Measurements from ENCODE around the gene TNXB. TPM values are rescaled to one million over a fixed set of nuclear protein-coding genes. Genes with fewer than 3 reads are reported as not detected.

TNXB gene
- total and polyA plus RNA-seq, 3 experiments from 2014 or later: 2.5 to 4.9 TPM; not detected in 1

DNA sequence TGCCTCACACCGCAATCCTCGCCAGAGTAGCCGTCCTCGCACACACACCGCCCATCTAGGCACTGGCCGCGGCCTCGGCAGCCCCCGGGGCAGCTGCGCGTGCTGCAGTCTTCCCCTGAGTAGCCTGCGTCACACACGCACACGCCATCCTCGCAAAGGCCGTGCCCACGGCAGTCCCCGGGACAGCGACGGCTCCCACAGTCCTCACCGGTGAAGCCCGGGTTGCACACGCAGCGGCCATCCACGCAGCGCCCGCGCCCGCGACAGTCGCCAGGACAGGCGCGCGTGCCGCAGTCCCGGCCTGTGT, 13.1 kb downstream of the TNXB start:
- peak overlapping the region in 4 of 7 donors; percentile 24 to 44 (median 34) for H3K4me3 Mint-ChIP-seq
- no peaks in the 10 kb centered on the region for H3K9me3 ChIP-seq (ENCODE audit: low read length)
- H3K27me3 Mint-ChIP-seq: peaks cover 44 to 48% of the 10 kb centered on the region in 2 donors
- H3K36me3 ChIP-seq (ENCODE audit: insufficient read depth, low read length): no peaks in the 10 kb centered on the region
- H3K4me3 ChIP-seq (ENCODE audit: low read length): no peak overlapping the region
- H3K9me3 Mint-ChIP-seq: no peaks in the 10 kb centered on the region
- no peak overlapping the region for H3K27ac ChIP-seq (ENCODE audit: low read depth, low read length)
- H3K27ac Mint-ChIP-seq: no peak overlapping the region
- peaks cover 26% of the 10 kb centered on the region for H3K27me3 ChIP-seq (ENCODE audit: insufficient read depth, low read length, poor library complexity, severe bottlenecking)
- no peaks in the 10 kb centered on the region for H3K4me1 ChIP-seq (ENCODE audit: insufficient read depth, low read length)
- peaks cover 0 to 4% (median 1%) of the 10 kb centered on the region in 3 donors for H3K4me1 Mint-ChIP-seq
- DNase-seq: no peak
- no peaks in the 10 kb centered on the region for H3K36me3 Mint-ChIP-seq
- CTCF ChIA-PET: no interaction called here
- POLR2A ChIA-PET: no interaction called here

DNA sequence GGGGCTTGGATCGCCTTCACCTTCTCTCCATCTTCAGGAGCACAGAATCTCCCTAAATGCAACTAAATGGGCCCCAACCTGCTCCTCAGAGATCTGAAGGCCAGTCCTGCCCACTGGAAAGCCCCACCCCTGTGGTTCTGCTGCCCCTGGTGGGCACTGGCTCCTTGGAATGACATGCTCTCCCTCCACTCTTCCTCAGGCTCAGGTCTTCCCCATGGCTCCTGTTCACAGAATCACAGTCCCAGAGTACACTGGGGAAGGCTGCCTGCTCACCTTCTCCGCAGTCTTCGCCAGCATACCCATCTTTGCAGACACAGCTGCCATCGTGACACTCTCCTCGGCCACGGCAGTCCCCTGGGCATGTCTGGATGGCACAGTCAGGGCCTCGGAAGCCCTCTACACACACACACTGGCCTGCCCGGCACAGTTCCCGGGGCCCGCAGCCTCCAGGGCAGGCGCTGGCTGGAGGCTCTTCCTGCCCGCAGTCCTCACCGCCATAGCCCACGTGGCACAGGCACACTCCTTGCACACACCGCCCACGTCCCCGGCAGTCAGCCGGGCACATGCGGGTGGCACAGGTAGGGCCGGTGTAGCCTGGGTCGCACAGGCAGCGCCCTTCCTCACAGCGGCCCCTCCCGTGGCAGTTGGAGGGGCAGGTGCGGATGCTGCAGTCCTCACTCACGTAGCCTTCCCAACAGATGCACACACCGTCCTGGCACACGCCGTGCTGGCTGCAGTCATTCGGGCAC, 13.6 kb downstream of the TNXB start:
- Histone ChIP-seq H3K27ac (ENCODE audit: low read depth, low read length) (no peak overlapping the region), H3K27me3 (ENCODE audit: insufficient read depth, low read length, poor library complexity, severe bottlenecking) (peaks cover 26% of the 10 kb centered on the region), H3K4me3 (ENCODE audit: low read length) (no peak overlapping the region), H3K36me3 (ENCODE audit: insufficient read depth, low read length) (no peaks in the 10 kb centered on the region), H3K9me3 (ENCODE audit: low read length) (no peaks in the 10 kb centered on the region), H3K4me1 (ENCODE audit: insufficient read depth, low read length) (no peaks in the 10 kb centered on the region)
- Mint-ChIP-seq H3K4me3 (peak overlapping the region in 4 of 7 donors; percentile 24 to 44 (median 34)), H3K9me3 (no peaks in the 10 kb centered on the region), H3K27me3 (peaks cover 42 to 48% of the 10 kb centered on the region in 2 donors), H3K4me1 (peaks cover 0 to 4% (median 1%) of the 10 kb centered on the region in 3 donors), H3K27ac (no peak overlapping the region), H3K36me3 (no peaks in the 10 kb centered on the region)
- no peak for DNase-seq
- ChIA-PET CTCF (interaction anchor here (1.1 kb wide), 1 partner anchor 10 kb away, joined by 4 read pairs; no protein-coding TSS in a partner anchor), POLR2A (no interaction called here)

DNA sequence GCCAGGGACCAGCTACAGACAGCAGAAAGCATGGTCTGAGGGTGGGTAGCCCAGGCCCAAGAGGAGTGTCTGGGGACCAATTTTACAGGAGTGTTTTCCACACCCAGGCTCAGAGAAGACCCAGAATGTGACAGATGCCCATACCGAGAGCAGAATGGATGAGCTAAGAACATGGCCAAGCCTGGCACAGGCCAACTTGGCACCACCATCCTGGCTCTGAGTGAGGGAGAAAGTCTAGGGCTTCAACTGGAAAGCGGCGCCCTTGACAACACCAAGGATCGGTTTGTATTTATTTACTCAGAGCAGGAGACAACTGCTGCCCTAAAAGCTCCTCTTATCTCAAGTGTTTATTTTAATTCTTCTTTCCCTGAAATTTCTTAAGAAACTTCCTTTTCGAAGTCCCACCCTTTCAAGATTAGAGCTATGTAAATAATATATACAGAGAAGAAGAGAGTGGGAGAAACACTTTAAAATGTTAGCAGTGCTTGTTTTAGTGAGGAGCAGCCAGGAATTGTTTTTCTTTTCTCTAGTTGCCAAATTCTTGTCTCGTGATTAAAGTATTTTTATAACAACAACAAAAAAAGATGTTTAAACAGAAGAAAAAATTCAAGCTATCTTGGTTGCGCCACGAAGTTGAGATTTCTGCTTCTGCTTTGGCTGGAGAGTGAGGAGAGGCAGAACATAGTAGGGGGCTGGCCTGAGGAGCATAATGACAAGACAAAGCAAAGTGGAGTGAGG, 16.2 kb downstream of the TNXB start:
- no peaks in the 10 kb centered on the region for H3K36me3 Mint-ChIP-seq
- H3K27ac ChIP-seq (ENCODE audit: low read depth, low read length): no peak overlapping the region
- H3K4me3 ChIP-seq (ENCODE audit: low read length): no peak overlapping the region
- peak overlapping the region in 1 of 8 donors; percentile 38 for H3K27ac Mint-ChIP-seq
- no peaks in the 10 kb centered on the region for H3K36me3 ChIP-seq (ENCODE audit: insufficient read depth, low read length)
- ChIA-PET POLR2A (no interaction called here), CTCF (interaction anchor here (2.4 kb wide), 1 partner anchor 25 kb away, joined by 6 read pairs; no protein-coding TSS in a partner anchor)
- H3K27me3 ChIP-seq (ENCODE audit: insufficient read depth, low read length, poor library complexity, severe bottlenecking): peaks cover 23% of the 10 kb centered on the region
- H3K4me3 Mint-ChIP-seq: no peak overlapping the region
- H3K4me1 Mint-ChIP-seq: peaks cover 0 to 4% (median 1%) of the 10 kb centered on the region in 3 donors
- no peaks in the 10 kb centered on the region for H3K9me3 ChIP-seq (ENCODE audit: low read length)
- H3K27me3 Mint-ChIP-seq: peaks cover 20 to 31% of the 10 kb centered on the region in 2 donors
- H3K9me3 Mint-ChIP-seq: no peaks in the 10 kb centered on the region
- no peak for DNase-seq
- no peaks in the 10 kb centered on the region for H3K4me1 ChIP-seq (ENCODE audit: insufficient read depth, low read length)

DNA sequence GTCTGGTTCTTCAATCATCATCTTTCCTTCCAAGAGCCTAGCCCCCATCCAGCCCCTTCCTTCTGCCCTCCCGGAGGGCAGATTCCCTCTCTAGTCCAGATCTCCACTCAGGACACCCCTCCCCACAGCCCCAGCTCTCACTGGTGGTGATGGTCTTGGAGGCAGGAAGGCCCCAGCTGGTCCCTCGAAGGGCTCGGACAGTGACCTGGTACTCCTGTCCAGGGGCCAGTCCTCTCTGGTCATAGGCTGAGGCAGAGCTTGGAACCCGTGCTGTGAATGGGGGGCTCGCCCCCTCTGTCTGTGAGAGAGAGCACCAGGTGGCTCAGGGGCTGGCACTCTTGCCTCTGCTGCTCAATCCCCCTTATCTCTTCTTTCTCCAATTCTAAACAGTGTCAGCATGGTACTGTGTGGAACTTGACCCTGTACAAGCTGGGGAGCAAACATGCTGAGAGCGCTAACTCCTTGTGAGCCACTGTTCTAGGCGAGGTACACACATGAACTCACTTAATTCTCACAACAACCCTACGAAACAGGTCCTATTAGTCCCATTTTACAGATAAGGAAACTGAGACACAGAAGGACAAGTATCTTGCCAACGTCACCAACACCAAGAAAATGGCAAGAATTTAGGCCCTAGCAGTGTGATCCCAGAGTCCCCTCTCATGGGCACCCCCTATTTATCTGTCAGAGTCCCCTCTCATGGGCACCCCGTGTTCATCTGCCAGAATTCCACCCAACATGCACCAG, 19.9 kb downstream of the TNXB start:
- Histone ChIP-seq H3K27ac (ENCODE audit: low read depth, low read length) (no peak overlapping the region), H3K4me1 (ENCODE audit: insufficient read depth, low read length) (no peaks in the 10 kb centered on the region), H3K9me3 (ENCODE audit: low read length) (no peaks in the 10 kb centered on the region), H3K4me3 (ENCODE audit: low read length) (no peak overlapping the region), H3K27me3 (ENCODE audit: insufficient read depth, low read length, poor library complexity, severe bottlenecking) (no peaks in the 10 kb centered on the region), H3K36me3 (ENCODE audit: insufficient read depth, low read length) (no peaks in the 10 kb centered on the region)
- DNase-seq: no peak
- peak overlapping the region in 1 of 7 donors; percentile 6 for H3K4me3 Mint-ChIP-seq
- POLR2A ChIA-PET: interaction anchor here (0.6 kb wide), 1 partner anchor 1455 kb away, joined by 3 read pairs; no protein-coding TSS in a partner anchor
- H3K27ac Mint-ChIP-seq: peak overlapping the region in 1 of 8 donors; percentile 69
- CTCF ChIA-PET: interaction anchor here (1.2 kb wide), 1 partner anchor 10 kb away, joined by 3 read pairs; no protein-coding TSS in a partner anchor
- H3K27me3 Mint-ChIP-seq: peaks cover 19 to 32% of the 10 kb centered on the region in 2 donors
- no peaks in the 10 kb centered on the region for H3K36me3 Mint-ChIP-seq
- H3K9me3 Mint-ChIP-seq: no peaks in the 10 kb centered on the region
- peaks cover 0 to 6% (median 0%) of the 10 kb centered on the region in 3 donors for H3K4me1 Mint-ChIP-seq

DNA sequence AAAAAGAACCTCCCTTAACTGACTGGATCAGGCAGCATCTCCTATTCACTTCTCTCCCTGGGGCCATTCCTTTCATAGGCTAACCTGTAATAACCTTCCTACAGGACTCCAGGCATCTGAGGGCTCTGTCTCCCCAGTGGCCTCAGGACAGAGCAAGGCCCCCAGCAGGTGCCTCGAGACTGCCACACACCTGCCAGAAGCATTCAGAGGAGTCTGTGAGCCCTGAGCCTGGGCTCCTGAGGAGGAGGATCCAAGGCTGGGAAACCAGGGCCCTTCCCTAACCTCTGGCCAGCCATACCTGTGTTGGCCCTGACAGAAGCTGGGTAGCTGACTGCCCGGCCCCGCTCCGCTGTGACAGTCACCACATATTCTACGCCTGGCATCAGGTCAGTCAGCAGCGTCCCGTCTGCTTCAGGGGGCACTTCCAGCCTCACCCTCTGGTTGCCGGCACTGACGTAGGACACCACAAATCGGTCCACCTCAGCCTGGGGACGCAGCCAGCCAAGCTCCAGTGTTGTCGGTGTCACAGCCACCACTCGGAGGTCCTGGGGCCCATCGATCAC, 20.6 kb downstream of the TNXB start:
- Histone ChIP-seq H3K9me3 (ENCODE audit: low read length) (no peaks in the 10 kb centered on the region), H3K4me1 (ENCODE audit: insufficient read depth, low read length) (no peaks in the 10 kb centered on the region), H3K4me3 (ENCODE audit: low read length) (no peak overlapping the region), H3K27ac (ENCODE audit: low read depth, low read length) (no peak overlapping the region), H3K36me3 (ENCODE audit: insufficient read depth, low read length) (no peaks in the 10 kb centered on the region), H3K27me3 (ENCODE audit: insufficient read depth, low read length, poor library complexity, severe bottlenecking) (no peaks in the 10 kb centered on the region)
- ChIA-PET CTCF (interaction anchor here (1.2 kb wide), 2 partner anchors 9 to 697 kb away, joined by 3 to 4 read pairs; no protein-coding TSS in a partner anchor), POLR2A (interaction anchor here (0.6 kb wide), 1 partner anchor 1454 kb away, joined by 3 read pairs; no protein-coding TSS in a partner anchor)
- H3K27me3 Mint-ChIP-seq: peaks cover 23 to 36% of the 10 kb centered on the region in 2 donors
- H3K4me1 Mint-ChIP-seq: peaks cover 0 to 6% (median 0%) of the 10 kb centered on the region in 3 donors
- no peak for DNase-seq
- H3K36me3 Mint-ChIP-seq: peaks cover 0 to 5% (median 0%) of the 10 kb centered on the region in 3 donors
- H3K27ac Mint-ChIP-seq: no peak overlapping the region
- peak overlapping the region in 2 of 7 donors; percentile 25 to 40 for H3K4me3 Mint-ChIP-seq
- no peaks in the 10 kb centered on the region for H3K9me3 Mint-ChIP-seq

DNA sequence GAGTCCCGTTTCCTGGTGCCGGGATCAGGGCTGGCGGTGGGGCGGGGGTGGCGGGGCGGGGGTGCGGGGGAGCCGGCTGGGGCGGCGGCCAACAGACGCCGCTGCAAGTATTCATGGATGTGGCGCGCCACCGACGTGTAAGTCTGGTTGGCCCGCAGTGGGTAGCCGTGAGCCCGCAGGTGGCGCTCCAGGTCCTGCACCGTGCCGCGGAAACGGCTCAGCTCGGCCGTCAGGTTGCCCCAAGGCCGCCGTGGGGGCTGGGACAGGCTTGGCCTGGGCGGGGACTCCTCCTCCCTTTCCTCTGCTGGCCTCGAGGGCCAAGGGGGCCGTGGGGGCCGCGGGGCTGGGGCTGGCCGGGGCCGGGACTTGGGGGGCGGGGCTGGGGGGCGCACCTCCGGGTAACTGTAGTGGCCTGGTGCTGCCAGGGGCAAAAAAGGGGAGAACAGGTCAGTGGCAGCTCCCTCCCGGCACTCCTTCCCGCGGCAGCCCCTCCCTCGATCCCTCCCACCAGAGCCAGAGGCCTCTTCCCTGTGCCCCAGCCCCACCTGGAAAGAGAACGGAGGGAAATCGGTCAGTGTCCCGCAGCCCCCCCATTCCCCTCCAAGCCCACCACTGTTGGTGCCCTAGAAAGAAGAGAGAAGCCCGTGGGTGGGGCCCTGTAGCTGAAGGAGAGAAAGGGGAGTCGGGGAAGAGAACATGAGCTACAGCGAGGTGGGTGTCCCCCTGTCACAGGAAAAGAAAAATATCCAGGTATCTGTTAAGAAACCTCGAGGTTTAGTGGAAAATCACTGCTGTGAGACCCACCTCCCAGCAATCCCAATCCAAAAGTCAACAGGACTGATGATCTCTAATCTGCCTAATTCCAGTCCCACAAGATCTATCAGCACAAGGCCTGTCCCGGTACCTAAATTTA, 21.3 kb downstream of the TNXB start:
- Histone ChIP-seq H3K27me3 (ENCODE audit: insufficient read depth, low read length, poor library complexity, severe bottlenecking) (no peaks in the 10 kb centered on the region), H3K36me3 (ENCODE audit: insufficient read depth, low read length) (no peaks in the 10 kb centered on the region), H3K27ac (ENCODE audit: low read depth, low read length) (no peak overlapping the region), H3K4me1 (ENCODE audit: insufficient read depth, low read length) (no peaks in the 10 kb centered on the region), H3K4me3 (ENCODE audit: low read length) (no peak overlapping the region), H3K9me3 (ENCODE audit: low read length) (no peaks in the 10 kb centered on the region)
- CTCF ChIA-PET: interaction anchor here (0.9 to 1.2 kb wide), 3 partner anchors 10 to 698 kb away, joined by 3 to 4 read pairs (median 3); no protein-coding TSS in a partner anchor
- DNase-seq: peak; percentile 41 to 78 (median 49)
- peaks cover 0 to 5% (median 0%) of the 10 kb centered on the region in 3 donors for H3K36me3 Mint-ChIP-seq
- peak overlapping the region in 2 of 7 donors; percentile 25 to 40 for H3K4me3 Mint-ChIP-seq
- H3K27ac Mint-ChIP-seq: no peak overlapping the region
- H3K4me1 Mint-ChIP-seq: peaks cover 0 to 6% (median 0%) of the 10 kb centered on the region in 3 donors
- H3K9me3 Mint-ChIP-seq: no peaks in the 10 kb centered on the region
- POLR2A ChIA-PET: no interaction called here
- peaks cover 19 to 41% of the 10 kb centered on the region in 2 donors for H3K27me3 Mint-ChIP-seq

All from CD8-positive, alpha-beta memory T cell (primary cell).